Posterior vena cava (tissue), 2 donors: ENCODE measurements around the gene ITGA1. TPM values are rescaled to one million over a fixed set of nuclear protein-coding genes. Genes with fewer than 3 reads are reported as not detected.

Source experiments
- DNase-seq: peaks from one replicate; pipeline ENCODE4 v3.0.0-alpha.2; 2020; ENCODE audit warnings: low spot score
- intact Hi-C, 2 donors: fragments of 100-400 bp; cut with DNase I; formaldehyde crosslinking; loops; one replicate each; pipeline versions ENCODE4 v1.14.1 to v1.14.2; 2022 to 2023
- total RNA-seq, 2 donors: library from RNA; stranded (reverse); fragmentation: NEBNext Ultra II Directional; extraction: Animal tissue kit (Norgen Biotek cat#: 25700); gene quantifications; one replicate each; pipeline ENCODE4 v1.2.1, GENCODE V29; 2021
- donor health status: DM: yes; HTN: yes; CAD: no.
- donor health status: DM: yes; HTN: yes; CAD: no.

The ITGA1 gene
- total RNA-seq, 2 donors from 2014 or later: 134 to 213 TPM

- intact Hi-C loops: no loop called here
- DNase-seq: no peak
Measured at GRCh38 chr5:52769061-52769460, 18.7 kb upstream of the ITGA1 start.

DNA sequence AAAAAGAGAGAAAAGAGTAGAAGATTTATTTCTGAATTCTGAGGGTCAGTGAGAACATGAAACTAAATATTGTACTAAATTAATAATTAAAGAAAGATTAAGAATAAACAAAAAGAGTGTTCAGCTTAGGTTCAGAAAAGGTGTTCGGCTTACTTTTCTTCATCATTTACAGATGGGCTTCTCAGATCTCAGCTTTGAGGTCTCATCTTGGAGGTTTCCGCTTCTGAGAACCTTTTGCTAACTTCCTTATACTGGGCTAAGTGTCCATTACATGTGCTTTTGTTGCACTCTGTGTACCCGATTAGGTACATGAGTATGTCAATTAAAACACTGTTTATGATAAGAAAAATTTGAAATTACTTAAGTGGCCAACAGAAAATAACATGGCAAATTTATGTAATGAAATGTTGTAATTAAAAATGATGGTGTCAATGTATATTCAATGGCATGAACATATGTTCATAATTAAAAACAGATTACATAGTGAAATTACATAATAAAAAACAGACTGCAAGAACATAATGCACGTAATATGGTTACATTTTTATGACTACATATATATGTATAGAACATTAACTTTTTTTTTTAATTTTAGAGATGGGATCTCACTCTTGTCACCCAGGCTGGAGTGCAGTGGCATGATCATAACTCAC lies 17.3 kb upstream of the ITGA1 start:
- no peak for DNase-seq
- intact Hi-C loops: no loop called here

GRCh38 chr5:52771343-52772039 lies 16.2 kb upstream of the ITGA1 start:
- DNase-seq: no peak
- intact Hi-C loops: no loop called here

- intact Hi-C loops: no loop called here
- no peak for DNase-seq
Measured at GRCh38 chr5:52772668-52773067, 15.0 kb upstream of the ITGA1 start.

DNA sequence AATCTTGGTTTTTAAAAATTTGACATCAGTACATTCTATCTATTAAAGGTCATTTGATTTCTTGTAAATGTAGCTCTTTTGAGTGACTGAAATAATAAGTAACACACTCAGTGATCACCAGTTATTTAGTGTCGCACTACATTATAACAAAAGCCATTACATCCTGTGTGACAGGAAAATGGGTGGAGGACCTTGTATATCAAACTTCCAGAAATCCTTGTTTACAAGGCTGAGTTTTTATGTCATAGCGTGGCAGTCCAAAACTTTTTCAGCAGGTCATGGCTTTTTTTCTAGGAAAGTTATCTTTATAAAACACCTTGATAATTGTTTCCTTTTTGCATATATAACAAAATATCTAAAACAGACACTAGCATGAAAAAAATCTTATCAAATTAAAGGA lies 14.4 kb upstream of the ITGA1 start:
- DNase-seq: no peak
- intact Hi-C loops: no loop called here

- intact Hi-C loops: no loop called here
- no peak for DNase-seq
Measured at GRCh38 chr5:52774005-52774410, 13.7 kb upstream of the ITGA1 start.

GRCh38 chr5:52776116-52776515 lies 11.6 kb upstream of the ITGA1 start:
- intact Hi-C loops: no loop called here
- DNase-seq: no peak

GRCh38 chr5:52777186-52777585 lies 10.5 kb upstream of the ITGA1 start:
- intact Hi-C loops: no loop called here
- no peak for DNase-seq

DNA sequence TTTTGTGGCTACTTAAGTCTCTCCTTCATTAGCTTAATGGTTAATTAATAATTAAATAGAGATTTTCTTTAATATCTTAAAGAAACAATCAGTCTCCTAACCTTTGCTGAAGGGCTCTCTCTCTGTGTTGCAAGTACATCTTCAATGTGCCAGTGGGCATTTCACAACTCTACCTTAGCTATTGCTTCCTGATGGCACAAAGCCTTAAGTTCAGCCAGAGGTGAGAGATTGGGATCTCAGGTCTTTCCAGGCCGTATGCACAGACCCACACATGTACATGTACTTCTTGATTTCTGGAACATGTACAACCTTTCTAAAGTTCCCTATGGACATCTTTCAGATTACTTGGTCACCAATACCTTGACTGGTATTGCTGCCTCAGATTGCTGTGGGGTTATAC lies 8.9 kb upstream of the ITGA1 start:
- intact Hi-C loops: no loop called here

GRCh38 chr5:52779213-52779612 lies 8.5 kb upstream of the ITGA1 start:
- no peak for DNase-seq
- intact Hi-C loops: no loop called here

More for the DNA sequence above, 8.9 kb upstream of the ITGA1 start:
- DNase-seq: no peak

DNA sequence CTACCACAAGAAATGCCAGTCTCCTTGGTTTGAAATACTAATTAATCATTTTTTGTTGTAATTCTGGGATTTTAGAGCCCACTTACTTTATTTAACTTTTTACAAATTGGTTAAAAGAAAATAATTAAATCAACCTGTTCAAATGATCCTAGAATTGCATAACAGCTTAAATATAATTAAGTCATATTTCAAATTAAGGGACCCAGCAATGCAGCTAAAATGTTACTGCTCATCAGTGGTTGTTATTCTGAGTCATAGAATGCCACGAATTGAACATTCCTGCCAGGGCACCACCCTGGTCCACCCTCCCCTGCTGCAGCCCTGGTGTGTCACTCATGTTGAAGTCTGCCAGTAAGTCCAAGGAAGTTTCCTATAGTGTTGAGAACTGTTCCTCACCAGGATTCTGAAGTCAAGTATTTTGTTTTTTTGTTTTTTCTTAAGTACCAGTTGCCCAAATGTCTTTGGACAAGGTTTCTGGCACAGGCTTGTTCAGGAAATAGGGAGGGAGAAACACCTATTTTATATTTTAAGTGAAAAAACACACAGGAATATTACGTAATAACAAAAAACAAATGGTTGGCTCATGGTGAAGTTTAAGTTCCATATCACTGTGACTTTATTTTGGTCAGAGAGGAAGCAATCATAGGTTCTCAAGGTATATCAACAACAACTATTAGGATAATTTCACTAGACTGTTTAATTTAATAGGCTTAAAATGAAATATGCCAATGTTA lies 4.3 kb upstream of the ITGA1 start:
- no peak for DNase-seq
- intact Hi-C loops: loop anchor here (2.0 to 5.0 kb wide), 2 partner anchors 51 to 55 kb away; no protein-coding TSS in a partner anchor

DNA sequence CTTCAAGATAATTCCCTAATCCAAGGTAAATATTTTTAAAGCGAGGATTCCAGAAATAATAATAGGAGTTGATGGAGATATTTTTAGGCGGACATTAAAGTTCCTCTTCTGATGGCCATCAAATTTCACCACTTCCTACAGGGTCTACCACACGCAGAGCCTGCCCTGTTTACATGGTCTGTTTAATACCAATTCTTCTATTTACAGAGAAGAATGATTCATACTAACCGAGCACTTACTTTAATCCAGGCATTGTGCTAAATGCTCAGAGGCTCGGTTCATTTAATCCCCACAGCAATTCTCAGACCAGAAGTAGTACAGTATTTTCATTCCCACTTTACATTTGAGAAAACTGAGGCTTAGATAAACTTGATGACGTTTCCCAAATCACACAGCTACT lies 3.0 kb upstream of the ITGA1 start:
- DNase-seq: no peak
- intact Hi-C loops: loop anchor here in 1 of 2 donors (5.0 kb wide), 3 partner anchors 52 to 133 kb away; no protein-coding TSS in a partner anchor

DNA sequence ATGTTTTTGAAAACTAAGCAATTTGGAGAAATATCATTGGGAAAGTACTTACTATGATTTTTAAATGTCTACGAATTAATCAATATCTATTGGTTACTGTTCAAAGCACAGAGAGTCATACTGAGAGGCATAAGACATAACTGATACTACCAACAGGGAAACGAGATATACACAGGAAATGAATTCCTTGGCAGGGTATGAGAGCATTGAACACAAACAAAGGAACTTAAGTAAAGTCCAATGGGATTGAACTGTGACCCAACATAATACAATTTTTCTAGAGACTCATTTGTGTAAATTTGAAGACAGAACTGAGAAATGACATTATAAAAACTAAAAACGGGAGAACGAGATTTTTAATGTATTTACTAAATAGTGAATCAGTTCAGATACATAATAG lies 1.3 kb upstream of the ITGA1 start:
- intact Hi-C loops: loop anchor here in 1 of 2 donors (5.0 kb wide), 2 partner anchors 94 to 131 kb away; no protein-coding TSS in a partner anchor
- DNase-seq: no peak

DNA sequence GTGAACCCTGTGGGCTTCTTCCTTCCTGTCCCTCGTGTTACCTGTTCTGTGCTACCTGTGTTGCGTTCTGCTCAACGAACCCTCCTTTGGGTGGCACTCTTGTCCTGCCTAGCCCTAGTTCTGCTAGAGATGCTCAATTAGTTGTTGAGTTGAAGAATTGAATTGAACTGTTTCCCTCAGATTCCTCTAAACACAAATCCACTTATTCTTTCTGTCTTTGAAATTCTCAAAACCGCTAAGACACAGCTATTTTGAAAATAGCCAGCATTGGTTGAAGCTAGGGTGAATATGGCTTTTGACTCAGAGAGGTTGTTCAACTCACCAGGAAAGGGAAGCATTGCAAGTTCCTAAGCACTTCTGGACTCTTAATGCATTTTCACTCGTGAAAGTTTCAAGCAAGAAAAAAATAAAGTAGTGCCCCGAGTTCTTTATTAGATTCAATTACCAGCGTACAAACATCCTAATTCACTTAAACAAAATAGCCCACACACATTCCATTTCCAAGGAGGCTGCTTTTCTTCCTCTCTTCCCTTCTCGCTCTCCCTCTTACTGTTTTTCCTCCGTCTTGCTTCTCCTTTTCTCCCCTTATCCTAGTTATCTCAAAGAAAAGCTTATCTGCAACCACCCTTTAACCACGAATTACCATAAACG lies 642 bp upstream of the ITGA1 start:
- intact Hi-C loops: loop anchor here in 1 of 2 donors (5.0 kb wide), 2 partner anchors 95 to 130 kb away; no protein-coding TSS in a partner anchor
- DNase-seq: no peak

DNA sequence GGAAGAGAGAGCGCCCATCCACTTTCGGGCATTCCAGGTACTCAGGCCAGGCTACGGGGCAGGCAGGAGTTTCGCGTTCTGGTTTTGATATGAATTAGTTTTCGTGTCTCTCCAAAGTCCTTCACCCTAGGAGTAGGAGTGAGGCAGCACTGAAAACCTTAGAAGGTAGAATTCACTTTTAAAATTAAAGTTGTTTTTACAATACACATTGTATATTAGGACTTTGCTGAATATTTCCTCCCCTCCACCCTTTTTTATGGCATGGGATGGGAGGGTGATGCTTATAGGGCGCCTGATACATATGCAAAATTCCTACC lies 747 bp downstream of the ITGA1 start:
- DNase-seq: no peak
- intact Hi-C loops: loop anchor here in 1 of 2 donors (5.0 kb wide), 2 partner anchors 96 to 129 kb away; no protein-coding TSS in a partner anchor

- intact Hi-C loops: loop anchor here in 1 of 2 donors (5.0 kb wide), 2 partner anchors 97 to 128 kb away; no protein-coding TSS in a partner anchor
- DNase-seq: no peak
Measured at GRCh38 chr5:52789378-52789777, 1.7 kb downstream of the ITGA1 start.

GRCh38 chr5:52789851-52790250 lies 2.1 kb downstream of the ITGA1 start:
- no peak for DNase-seq
- intact Hi-C loops: loop anchor here in 1 of 2 donors (5.0 kb wide), 2 partner anchors 98 to 127 kb away; no protein-coding TSS in a partner anchor

DNA sequence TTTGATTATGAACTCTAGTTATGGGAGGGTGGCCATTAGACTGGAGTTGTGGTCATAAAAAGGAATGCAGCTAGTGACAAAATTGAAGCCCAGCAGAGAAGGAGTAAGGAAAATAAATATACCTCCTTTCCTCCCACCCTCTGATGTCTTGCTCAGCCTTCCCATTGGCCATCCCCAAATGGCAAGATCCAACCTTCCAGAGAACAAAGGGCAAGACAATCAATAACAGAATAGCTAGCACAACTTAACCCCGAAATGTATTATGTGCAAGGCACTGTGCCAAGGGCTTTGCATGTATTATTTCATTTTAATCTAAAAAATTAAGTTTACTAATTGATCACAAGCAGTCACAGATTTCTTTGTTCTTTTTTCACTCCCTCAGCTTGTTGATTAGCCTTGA lies 3.6 kb downstream of the ITGA1 start:
- intact Hi-C loops: no loop called here
- no peak for DNase-seq

GRCh38 chr5:52794519-52794918 lies 6.8 kb downstream of the ITGA1 start:
- no peak for DNase-seq
- intact Hi-C loops: no loop called here

DNA sequence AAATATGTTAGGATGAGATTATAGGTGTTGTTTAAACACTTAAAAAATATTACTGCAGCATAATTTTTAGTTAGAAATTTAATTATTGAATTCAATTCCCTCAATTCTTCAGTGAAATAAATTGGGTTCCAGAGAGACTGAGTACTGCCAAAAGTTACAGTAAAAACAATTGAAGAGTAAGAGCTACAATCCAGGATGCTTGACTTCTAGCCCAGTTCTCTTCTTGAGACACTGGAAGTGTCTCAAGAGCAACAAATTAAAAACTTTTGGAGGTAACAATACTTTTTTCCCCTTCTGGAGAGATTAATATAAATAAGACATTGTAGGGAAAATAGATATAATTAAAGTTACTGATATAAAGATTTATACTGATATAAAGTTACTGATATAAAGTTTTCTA lies 8.3 kb downstream of the ITGA1 start:
- no peak for DNase-seq
- intact Hi-C loops: no loop called here
